ENCODE data around the gene IL1A.

The IL1A gene

GRCh38 chr2:112724591-112725525 lies 59.4 kb downstream of the IL1A start:
- DNase-seq: no peak

DNA sequence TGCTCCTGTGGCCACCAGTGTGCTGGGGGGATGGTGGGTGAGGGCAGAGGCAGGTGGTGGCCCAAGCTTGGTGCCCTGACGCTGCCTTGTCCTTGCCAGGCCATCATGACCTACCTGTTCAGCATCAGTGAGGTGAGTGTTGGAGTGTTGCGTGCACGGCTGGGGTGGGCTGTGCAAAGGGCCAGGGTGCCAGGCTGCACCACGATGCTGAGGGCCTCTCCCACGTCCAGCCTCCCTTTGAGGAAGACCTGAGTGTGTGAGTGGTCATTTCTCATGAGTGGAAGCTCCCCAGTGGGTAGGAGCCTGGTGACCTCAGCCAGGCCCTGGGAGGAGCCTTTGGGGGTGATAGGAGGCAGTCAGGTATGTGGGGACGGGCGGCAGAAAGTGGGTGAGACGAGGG lies 60.3 kb downstream of the IL1A start:
- DNase-seq: no peak
